ENCODE results near the gene FAAH. TPM values are rescaled to one million over a fixed set of nuclear protein-coding genes. Genes with fewer than 3 reads are reported as not detected.

The FAAH gene
- polyA plus RNA-seq, 1 of the 3 experiments (the other 2 are of a cell fraction) = 1.2 TPM

Other genes starting within 250 kb of the FAAH start
- 12.2 and 13.9 TPM in 2 replicates for gene TSPAN1, start 219.2 kb upstream of the FAAH start, polyA plus RNA-seq (2012; rRNA removed)
- gene P3R3URF, start 217.8 kb upstream of the FAAH start, polyA plus RNA-seq (2012; rRNA removed) = not detected in 2 replicates
- 165 and 198 TPM in 2 replicates for gene POMGNT1, start 195.9 kb upstream of the FAAH start, polyA plus RNA-seq (2012; rRNA removed)
- gene LURAP1, start 191.0 kb upstream of the FAAH start, polyA plus RNA-seq (2012; rRNA removed) = 4.6 and 5.1 TPM in 2 replicates
- gene RAD54L, start 146.6 kb upstream of the FAAH start, polyA plus RNA-seq (2012; rRNA removed) = 11.5 and 13.4 TPM in 2 replicates
- 59.3 and 66.0 TPM in 2 replicates for gene LRRC41, start 90.7 kb upstream of the FAAH start, polyA plus RNA-seq (2012; rRNA removed)
- 971 and 1,411 TPM in 2 replicates for gene UQCRH, start 90.6 kb upstream of the FAAH start, polyA plus RNA-seq (2012; rRNA removed)
- 14.7 and 18.8 TPM in 2 replicates for gene NSUN4, start 53.5 kb upstream of the FAAH start, polyA plus RNA-seq (2012; rRNA removed)
- not detected in 2 replicates for gene DMBX1, start 95.5 kb downstream of the FAAH start, polyA plus RNA-seq (2012; rRNA removed)
- gene KNCN, start 157.3 kb downstream of the FAAH start, polyA plus RNA-seq (2012; rRNA removed) = not detected in 2 replicates
- gene MKNK1, start 210.0 kb downstream of the FAAH start, polyA plus RNA-seq (2012; rRNA removed) = 28.2 and 29.6 TPM in 2 replicates
- 8.6 and 10.6 TPM in 2 replicates for gene MOB3C, start 222.5 kb downstream of the FAAH start, polyA plus RNA-seq (2012; rRNA removed)